ENCODE measurements around the gene G6PC1.

Gene G6PC1

GRCh38 chr17:42950044-42950783, 49.6 kb downstream of the G6PC1 start:
- DNase-seq, result no peak

All from islet precursor cell (in vitro differentiated cells).